Skin epidermis (tissue), 12 donors: Measurements from ENCODE around the gene USP37.

Experiments used
- H3K27ac ChIP-seq, 21 experiments: fragments of 200-600 bp; sonication (generic) in 11 of 21; one replicate each; pipeline ENCODE4 v1.5.0; 2020; ENCODE audit warnings: mild to moderate bottlenecking in 3 of 21, inconsistent platforms in 2 of 21, moderate library complexity in 2 of 21
- H3K4me3 ChIP-seq, 7 experiments: fragments of 200-600 bp; sonication (generic) in 2 of 7; one replicate each; pipeline ENCODE4 v1.5.0; 2020; ENCODE audit warnings: inconsistent platforms in 2 of 7, mild to moderate bottlenecking in 2 of 7, moderate library complexity in 1 of 7

The USP37 gene

DNA sequence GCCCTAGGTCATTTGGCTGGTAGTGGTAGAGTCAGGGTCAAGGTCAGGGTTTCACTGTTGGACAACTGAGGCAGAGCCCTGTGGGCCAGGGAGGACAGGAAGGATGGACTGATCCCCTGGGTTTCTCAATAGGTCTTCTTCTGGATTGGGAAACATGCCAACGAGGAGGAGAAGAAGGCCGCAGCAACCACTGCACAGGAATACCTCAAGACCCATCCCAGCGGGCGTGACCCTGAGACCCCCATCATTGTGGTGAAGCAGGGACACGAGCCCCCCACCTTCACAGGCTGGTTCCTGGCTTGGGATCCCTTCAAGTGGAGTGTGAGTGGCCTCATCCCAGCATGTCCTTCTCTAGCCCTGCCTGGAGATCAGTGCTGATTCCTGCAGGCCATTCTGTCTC lies 131.2 kb downstream of the USP37 start:
- Histone ChIP-seq H3K27ac (no peak overlapping the region), H3K4me3 (no peak overlapping the region)

DNA sequence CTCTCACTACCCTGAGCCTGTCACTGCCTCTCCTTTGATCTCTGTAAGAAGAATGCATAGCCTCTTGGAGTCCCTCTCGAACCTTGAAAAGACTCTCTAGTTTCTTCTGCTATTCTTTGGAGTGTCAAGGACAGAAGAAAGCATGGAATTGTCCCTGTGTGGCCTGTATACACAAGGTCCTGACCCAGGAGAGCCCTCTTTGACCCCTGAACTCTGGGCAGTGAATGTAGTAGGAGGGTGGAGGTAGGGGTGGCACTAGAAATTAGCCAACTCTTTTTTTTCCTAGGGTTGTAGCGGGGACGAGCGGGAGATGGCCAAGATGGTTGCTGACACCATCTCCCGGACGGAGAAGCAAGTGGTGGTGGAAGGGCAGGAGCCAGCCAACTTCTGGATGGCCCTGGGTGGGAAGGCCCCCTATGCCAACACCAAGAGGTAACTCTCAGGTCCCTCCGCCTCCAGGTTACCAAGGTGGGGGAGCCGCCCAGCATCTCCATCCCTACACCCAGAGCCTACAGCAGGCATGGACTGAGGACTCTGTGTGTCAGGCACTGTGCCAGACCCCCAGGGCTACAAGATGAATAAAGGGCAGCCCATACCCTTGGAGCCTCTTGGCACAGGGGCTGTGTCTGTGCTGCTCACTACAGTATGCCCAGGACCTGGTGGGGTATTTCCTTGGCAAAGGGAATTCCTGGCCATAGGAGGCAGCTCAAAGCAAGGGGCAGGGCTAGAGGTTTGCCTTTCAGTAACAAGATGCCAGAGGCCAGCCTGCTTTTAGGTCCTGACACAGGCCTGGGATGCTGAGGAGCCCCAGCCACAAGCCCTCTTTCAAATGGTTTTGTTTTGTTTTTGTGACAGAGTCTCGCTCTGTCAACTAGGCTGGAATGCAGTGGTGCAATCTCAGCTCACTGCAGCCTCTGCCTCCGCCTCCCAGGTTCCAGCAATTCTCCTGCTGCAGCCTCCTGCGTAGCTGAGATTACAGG lies 132.9 kb downstream of the USP37 start:
- H3K27ac ChIP-seq: no peak overlapping the region

DNA sequence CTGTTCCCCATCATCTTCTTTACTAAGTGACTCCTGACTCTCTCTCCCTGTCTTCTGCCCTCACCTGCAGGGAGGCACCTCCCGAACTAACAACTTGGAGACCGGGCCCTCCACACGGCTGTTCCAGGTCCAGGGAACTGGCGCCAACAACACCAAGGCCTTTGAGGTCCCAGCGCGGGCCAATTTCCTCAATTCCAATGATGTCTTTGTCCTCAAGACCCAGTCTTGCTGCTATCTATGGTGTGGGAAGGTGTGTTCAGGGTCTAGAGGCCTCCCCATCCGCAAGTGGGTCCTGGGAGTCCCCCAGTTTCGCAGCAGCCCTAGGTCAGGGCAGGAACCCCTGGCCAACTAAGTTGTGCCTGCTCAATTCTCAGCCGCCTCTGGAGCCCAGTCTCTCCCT lies 133.7 kb downstream of the USP37 start:
- Histone ChIP-seq H3K27ac (no peak overlapping the region), H3K4me3 (no peak overlapping the region)

More for the DNA sequence above, 132.9 kb downstream of the USP37 start:
- H3K4me3 ChIP-seq: no peak overlapping the region

DNA sequence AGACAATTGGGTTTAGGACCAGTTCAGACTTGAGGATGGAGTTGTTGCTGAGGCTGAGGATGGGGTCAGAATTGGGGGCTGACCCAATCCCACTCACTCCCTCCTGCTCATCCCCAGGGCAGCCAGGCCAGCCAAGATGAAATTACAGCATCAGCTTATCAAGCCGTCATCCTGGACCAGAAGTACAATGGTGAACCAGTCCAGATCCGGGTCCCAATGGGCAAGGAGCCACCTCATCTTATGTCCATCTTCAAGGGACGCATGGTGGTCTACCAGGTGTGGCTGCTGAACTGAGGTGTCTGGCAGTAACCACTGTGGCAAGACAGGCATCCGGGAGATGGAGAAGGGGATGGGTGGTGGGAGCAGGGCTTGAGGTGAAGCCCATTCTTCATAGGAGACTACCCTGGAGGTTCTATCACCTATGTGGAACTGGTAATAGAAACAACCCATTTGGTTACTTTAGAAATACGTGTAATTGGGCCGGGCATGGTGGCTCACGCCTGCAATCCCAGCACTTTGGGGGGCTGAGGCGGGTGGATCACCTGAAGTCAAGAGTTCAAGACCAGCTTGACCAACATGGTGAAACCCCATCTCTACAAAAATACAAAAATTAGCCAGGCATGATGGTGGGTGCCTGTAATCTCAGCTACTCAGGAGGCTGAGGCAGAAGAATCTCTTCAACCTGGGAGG lies 135.3 kb downstream of the USP37 start:
- H3K4me3 ChIP-seq: no peak overlapping the region
- H3K27ac ChIP-seq: no peak overlapping the region

DNA sequence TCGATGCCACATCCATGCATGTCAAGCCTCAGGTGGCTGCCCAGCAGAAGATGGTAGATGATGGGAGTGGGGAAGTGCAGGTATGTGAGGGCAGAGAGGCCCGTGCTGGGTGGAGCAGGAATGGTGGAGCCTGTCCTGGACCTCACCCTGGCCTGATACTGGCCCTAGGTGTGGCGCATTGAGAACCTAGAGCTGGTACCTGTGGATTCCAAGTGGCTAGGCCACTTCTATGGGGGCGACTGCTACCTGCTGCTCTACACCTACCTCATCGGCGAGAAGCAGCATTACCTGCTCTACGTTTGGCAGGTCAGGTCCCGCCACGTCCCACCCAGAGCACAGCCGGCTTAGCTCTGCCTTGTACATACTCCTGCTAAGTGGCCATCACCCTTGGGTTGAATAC lies 136.3 kb downstream of the USP37 start:
- H3K27ac ChIP-seq: no peak overlapping the region
- no peak overlapping the region for H3K4me3 ChIP-seq

DNA sequence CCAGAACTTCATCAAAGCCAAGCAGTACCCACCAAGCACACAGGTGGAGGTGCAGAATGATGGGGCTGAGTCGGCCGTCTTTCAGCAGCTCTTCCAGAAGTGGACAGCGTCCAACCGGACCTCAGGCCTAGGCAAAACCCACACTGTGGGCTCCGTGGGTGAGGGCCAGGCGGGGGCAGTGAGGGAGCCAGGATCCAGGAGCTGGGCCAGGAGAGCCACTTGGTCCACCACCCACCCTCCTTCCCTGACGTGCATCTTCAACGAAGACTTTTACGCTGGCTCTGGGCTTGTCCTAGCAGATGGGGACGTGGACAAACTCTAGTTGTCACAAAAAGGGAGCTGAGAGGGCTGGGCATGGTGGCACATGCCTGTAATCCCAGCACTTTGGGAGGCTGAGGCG lies 137.4 kb downstream of the USP37 start:
- Histone ChIP-seq H3K27ac (no peak overlapping the region), H3K4me3 (no peak overlapping the region)

GRCh38 chr2:218429911-218430692 lies 138.0 kb downstream of the USP37 start:
- H3K27ac ChIP-seq: no peak overlapping the region
- H3K4me3 ChIP-seq: no peak overlapping the region

GRCh38 chr2:218428846-218429558 lies 139.1 kb downstream of the USP37 start:
- Histone ChIP-seq H3K4me3 (no peak overlapping the region), H3K27ac (no peak overlapping the region)

- no peak overlapping the region for H3K4me3 ChIP-seq
- H3K27ac ChIP-seq: no peak overlapping the region
These were observed 140.4 kb downstream of the USP37 start for GRCh38 chr2:218427741-218428140.

DNA sequence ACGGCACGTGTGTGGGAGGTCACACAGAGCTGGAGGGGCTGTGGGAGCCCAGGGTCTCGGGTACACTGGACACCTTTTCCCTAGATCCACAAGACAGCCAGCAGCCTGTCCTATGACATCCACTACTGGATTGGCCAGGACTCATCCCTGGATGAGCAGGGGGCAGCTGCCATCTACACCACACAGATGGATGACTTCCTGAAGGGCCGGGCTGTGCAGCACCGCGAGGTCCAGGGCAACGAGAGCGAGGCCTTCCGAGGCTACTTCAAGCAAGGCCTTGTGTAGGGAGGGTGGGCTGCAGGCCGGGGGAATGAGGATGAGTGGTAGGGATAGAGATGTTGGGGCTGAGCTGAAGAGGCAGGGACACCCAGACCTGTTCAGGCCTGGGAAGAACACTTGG lies 142.6 kb downstream of the USP37 start:
- H3K4me3 ChIP-seq: no peak overlapping the region
- H3K27ac ChIP-seq: no peak overlapping the region

- Histone ChIP-seq H3K27ac (no peak overlapping the region), H3K4me3 (no peak overlapping the region)
These were observed 144.6 kb downstream of the USP37 start for GRCh38 chr2:218423584-218423983.

DNA sequence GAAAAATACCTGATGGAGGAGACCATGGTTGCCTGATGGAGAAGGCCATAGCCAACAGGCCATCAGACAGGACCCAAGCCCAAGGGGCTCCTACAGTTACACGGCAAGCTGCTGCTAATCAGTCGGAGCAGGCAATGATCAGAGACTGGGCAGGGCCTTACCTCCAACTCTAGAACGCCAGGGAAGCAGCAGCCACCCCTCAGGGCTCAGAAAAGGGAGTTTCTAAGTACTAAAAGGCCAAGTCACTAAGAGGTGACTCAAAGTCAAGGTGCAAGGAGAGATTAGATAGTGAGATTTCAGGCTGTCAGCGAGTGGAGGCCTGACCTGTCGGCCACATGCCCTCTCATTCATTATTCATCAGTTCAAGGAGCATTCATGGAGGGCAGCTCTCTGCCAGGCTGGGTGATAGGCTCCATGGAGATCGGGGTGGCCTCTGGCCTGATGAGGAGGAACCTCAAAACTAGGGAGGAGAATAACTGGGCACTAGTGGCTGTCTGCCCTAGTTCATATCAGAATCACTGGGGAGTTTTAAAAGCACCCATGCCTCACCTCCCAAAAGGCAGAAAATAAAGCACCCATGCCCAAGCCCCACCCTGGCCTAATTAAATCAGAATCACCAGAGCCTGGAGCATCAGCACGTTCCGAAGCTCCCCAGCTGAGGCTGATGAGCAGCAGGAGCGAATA lies 145.6 kb downstream of the USP37 start:
- Histone ChIP-seq H3K27ac (no peak overlapping the region), H3K4me3 (no peak overlapping the region)

DNA sequence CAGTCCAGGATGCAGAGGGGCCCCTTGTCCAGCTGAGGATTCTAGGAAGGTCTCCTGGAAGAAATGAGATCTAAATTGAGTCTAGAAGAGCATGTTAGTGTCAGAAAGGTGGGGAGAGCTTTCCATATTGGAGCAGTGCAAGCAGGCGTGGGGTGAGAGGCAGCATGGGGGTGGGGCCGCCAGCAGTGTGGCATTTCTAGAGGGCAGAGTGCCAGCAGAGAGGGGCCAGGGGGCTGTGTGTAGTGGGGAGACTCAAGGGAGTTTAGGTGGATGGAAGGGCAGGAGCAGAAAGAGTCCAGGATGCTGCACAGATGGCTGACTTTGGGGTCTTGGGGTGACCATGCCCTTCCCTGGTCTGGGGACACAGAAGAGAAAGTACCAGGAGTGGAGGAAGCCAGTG lies 147.1 kb downstream of the USP37 start:
- no peak overlapping the region for H3K27ac ChIP-seq
- no peak overlapping the region for H3K4me3 ChIP-seq

- Histone ChIP-seq H3K4me3 (no peak overlapping the region), H3K27ac (no peak overlapping the region)
These were observed 148.4 kb downstream of the USP37 start for GRCh38 chr2:218419630-218420216.

- Histone ChIP-seq H3K27ac (no peak within 1 kb of the TSS), H3K4me3 (no peak within 1 kb of the TSS)
These were observed 149.3 kb downstream of the USP37 start, which contains the start of gene VIL1 for GRCh38 chr2:218418717-218419458. Gene VIL1, plus strand, starts transcription at chr2:218419123. Its CDS starts 4,656 bp downstream, at chr2:218423779.

GRCh38 chr2:218418321-218418716 lies 149.8 kb downstream of the USP37 start:
- H3K27ac ChIP-seq: no peak overlapping the region
- no peak overlapping the region for H3K4me3 ChIP-seq

DNA sequence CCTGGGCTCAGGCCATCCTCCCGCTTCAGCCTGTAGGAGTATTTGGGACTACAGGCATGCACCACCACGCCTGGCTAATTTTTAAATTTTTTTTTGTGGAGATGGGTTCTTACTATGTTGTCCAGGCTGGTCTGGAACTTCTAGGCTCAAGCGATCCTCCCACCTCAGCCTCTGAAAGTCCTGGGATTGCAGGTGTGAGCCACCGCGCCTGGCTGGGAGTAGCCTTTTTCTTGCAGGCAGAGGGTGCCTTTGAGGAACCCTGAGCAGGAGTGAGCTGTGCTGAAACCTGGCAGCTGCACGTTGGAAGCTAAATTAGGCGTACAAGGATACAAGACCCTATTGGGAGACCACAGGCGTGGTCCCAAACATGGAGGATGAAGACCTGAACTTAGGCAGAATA lies 160.4 kb downstream of the USP37 start:
- Histone ChIP-seq H3K27ac (peak overlapping the region in 4 of 21 experiments; percentile 74 to 95 (median 90)), H3K4me3 (no peak overlapping the region)
